GM21360 (cell line): ENCODE measurements around the gene SPATA6L.
"Not testable (repeated sequence)": the region's sequence is repeated elsewhere in the genome, so short reads cannot be mapped to it uniquely, and the experiment has no call there.

Source experiments
- ATAC-seq: cut with Tn5 transposase; IDR thresholded peaks from one replicate; pipeline ENCODE4 v1.9.1; 2021; ENCODE audit warnings: mild to moderate bottlenecking, moderate library complexity; ENCODE audit not compliant: unreplicated experiment

The SPATA6L gene

GRCh38 chr9:4640027-4640426 lies 26.3 kb downstream of the SPATA6L start:
- ATAC-seq: no peak

- ATAC-seq: no peak
Observed at GRCh38 chr9:4639420-4639819, 26.9 kb downstream of the SPATA6L start.

- no peak for ATAC-seq
Observed at GRCh38 chr9:4638968-4639367, 27.3 kb downstream of the SPATA6L start.

- ATAC-seq: no peak
Observed at GRCh38 chr9:4630836-4631235, 35.4 kb downstream of the SPATA6L start.

- no peak for ATAC-seq
Observed at GRCh38 chr9:4622016-4622415, 44.3 kb downstream of the SPATA6L start.

GRCh38 chr9:4620881-4621555 lies 45.3 kb downstream of the SPATA6L start:
- no peak for ATAC-seq

- ATAC-seq: no peak
Observed at GRCh38 chr9:4620057-4620765, 46.1 kb downstream of the SPATA6L start.

GRCh38 chr9:4618700-4619099 lies 47.6 kb downstream of the SPATA6L start:
- ATAC-seq: no peak

- no peak for ATAC-seq
Observed at GRCh38 chr9:4617752-4618151, 48.5 kb downstream of the SPATA6L start.

- no peak for ATAC-seq
Observed at GRCh38 chr9:4615778-4616177, 50.5 kb downstream of the SPATA6L start.

- ATAC-seq: no peak
Observed at GRCh38 chr9:4615251-4615650, 51.0 kb downstream of the SPATA6L start.

- ATAC-seq: no peak
Observed at GRCh38 chr9:4614627-4615026, 51.7 kb downstream of the SPATA6L start.

GRCh38 chr9:4606033-4606432 lies 60.2 kb downstream of the SPATA6L start:
- ATAC-seq: not testable (repeated sequence)

- no peak for ATAC-seq
Observed at GRCh38 chr9:4604678-4605095, 61.6 kb downstream of the SPATA6L start.

GRCh38 chr9:4603830-4604229 lies 62.5 kb downstream of the SPATA6L start:
- ATAC-seq: no peak

GRCh38 chr9:4600368-4600767 lies 65.9 kb downstream of the SPATA6L start:
- ATAC-seq: no peak

- ATAC-seq: no peak
Observed at GRCh38 chr9:4596165-4596922, 69.9 kb downstream of the SPATA6L start.

- ATAC-seq: no peak
Observed at GRCh38 chr9:4594994-4595393, 71.3 kb downstream of the SPATA6L start.

GRCh38 chr9:4594545-4594944 lies 71.7 kb downstream of the SPATA6L start:
- ATAC-seq: no peak

GRCh38 chr9:4592886-4593285 lies 73.4 kb downstream of the SPATA6L start:
- no peak for ATAC-seq

GRCh38 chr9:4592295-4592694 lies 74.0 kb downstream of the SPATA6L start:
- no peak for ATAC-seq

- no peak for ATAC-seq
Observed at GRCh38 chr9:4591123-4591500, 75.2 kb downstream of the SPATA6L start.
